ENCODE results near the gene PRXL2A. TPM values are rescaled to one million over a fixed set of nuclear protein-coding genes. Genes with fewer than 3 reads are reported as not detected.
A peak's percentile ranks its signal among the peaks of the same experiment; 100 is the strongest.

The PRXL2A gene
- total RNA-seq, 1 donor from 2014 or later: 33.3 TPM

DNA sequence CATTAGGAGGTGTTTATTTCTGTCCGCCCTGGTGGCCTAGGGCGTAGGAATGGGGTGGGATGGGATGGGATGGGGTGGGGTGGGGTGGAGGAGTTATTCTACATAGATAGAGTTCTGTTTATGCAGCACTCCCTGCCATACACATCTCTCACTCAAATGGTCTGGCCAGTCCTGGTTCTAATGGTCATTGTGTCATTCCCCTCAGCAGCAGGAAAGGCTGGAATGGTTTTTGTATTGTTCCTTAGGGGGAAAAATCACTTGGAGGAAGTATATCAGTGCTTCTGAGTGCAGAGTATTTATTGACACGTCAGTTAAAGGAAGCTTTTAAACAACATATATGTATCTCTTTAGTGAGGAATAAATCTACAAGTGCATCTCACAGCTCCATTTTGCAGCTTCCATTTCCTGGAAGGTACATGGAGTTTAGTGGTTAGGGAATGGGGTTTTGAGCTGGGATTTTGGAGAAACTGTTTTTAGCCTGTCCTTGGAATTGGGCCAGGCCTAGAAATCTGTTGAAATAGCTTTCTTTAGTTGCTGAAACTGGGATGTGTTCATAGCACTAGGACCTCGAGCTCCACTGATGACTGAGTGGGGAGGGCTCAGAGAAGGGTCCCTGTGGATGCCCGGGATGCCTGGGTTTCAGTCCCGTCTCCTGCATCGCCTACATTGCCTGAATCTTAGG lies 54.1 kb downstream of the PRXL2A start:
- H3K36me3 ChIP-seq: peaks cover 15% of the 10 kb centered on the region
- peak overlapping the region; percentile 81 for H3K27ac ChIP-seq
- intact Hi-C loops (cut with DNase I): no loop called here
- ATAC-seq (no peak), DNase-seq (no peak)
- H3K4me1 ChIP-seq: peaks cover 100% of the 10 kb centered on the region
- TF ChIP-seq, protein P1, sequence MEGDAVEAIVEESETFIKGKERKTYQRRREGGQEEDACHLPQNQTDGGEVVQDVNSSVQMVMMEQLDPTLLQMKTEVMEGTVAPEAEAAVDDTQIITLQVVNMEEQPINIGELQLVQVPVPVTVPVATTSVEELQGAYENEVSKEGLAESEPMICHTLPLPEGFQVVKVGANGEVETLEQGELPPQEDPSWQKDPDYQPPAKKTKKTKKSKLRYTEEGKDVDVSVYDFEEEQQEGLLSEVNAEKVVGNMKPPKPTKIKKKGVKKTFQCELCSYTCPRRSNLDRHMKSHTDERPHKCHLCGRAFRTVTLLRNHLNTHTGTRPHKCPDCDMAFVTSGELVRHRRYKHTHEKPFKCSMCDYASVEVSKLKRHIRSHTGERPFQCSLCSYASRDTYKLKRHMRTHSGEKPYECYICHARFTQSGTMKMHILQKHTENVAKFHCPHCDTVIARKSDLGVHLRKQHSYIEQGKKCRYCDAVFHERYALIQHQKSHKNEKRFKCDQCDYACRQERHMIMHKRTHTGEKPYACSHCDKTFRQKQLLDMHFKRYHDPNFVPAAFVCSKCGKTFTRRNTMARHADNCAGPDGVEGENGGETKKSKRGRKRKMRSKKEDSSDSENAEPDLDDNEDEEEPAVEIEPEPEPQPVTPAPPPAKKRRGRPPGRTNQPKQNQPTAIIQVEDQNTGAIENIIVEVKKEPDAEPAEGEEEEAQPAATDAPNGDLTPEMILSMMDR (IDR thresholded peaks at IDR 0.05): no peak
- no peaks in the 10 kb centered on the region for H3K27me3 ChIP-seq (ENCODE audit: low read depth)
- H3K9me3 ChIP-seq: no peaks in the 10 kb centered on the region
- H3K4me3 ChIP-seq: peak overlapping the region; percentile 14

DNA sequence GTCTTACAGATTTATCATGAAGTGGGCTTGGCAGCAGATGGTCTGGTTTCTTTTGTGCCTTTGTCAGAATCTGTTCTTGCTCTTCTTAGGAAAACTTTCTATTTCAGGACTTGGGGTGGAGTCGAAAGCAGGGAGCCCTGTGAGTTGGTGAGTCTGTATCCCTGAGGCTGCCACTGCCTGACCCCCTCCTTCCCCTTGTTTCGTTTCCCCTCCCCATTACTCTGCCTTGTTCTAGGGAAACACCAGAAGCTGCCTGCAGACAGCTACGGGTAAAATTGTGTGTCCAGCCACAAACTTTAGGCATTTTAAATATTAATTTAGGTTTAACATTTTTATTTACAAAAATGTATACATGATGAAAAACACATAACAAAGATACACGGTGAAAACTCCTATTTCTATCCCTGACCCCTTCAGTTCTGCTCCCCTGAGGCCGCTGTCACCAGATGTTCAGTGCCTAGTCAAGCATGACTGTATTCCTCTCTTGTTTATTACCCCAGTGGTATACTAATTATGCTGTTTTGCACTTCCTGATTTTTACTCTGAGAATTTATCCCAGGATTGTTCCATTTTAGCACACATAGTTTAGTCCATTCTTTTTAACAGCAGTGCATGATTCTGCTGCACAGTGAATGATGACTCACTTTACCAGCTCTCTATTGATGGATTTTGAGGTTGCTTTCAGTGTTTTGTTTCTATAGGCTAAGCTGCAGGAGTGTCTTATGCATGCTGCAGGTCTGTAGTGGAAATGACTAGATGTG lies 54.8 kb downstream of the PRXL2A start:
- no peaks in the 10 kb centered on the region for H3K9me3 ChIP-seq
- H3K27ac ChIP-seq: peak overlapping the region; percentile 81
- H3K27me3 ChIP-seq (ENCODE audit: low read depth): no peaks in the 10 kb centered on the region
- H3K36me3 ChIP-seq: peaks cover 10% of the 10 kb centered on the region
- peaks cover 100% of the 10 kb centered on the region for H3K4me1 ChIP-seq
- TF ChIP-seq, protein P1 (IDR thresholded peaks at IDR 0.05): no peak
- DNase-seq (no peak), ATAC-seq (no peak)
- H3K4me3 ChIP-seq: peak overlapping the region; percentile 14
- intact Hi-C loops (cut with DNase I): no loop called here

DNA sequence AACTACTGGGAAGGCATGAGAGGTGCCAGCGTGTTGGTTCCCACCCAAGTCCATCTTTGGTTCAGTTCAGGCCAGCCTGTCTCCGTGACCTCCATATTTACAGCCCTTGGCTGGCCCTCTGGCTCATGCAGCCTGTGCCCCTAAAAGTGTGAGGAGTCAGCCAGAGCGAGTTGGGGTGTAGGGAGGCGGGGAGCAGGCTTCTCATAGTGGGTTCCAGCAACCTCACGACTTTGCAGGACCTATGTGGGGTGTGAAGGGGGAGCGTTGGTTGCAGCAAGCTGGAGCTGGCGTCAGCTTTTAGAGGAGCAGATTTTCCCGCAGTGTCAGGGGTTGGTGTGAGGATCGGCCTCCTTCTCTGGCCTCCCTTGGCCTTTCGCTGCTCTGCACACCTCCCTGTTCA lies 55.5 kb downstream of the PRXL2A start:
- no peak for DNase-seq
- peak overlapping the region; percentile 81 for H3K27ac ChIP-seq
- H3K4me3 ChIP-seq: peak overlapping the region; percentile 14

DNA sequence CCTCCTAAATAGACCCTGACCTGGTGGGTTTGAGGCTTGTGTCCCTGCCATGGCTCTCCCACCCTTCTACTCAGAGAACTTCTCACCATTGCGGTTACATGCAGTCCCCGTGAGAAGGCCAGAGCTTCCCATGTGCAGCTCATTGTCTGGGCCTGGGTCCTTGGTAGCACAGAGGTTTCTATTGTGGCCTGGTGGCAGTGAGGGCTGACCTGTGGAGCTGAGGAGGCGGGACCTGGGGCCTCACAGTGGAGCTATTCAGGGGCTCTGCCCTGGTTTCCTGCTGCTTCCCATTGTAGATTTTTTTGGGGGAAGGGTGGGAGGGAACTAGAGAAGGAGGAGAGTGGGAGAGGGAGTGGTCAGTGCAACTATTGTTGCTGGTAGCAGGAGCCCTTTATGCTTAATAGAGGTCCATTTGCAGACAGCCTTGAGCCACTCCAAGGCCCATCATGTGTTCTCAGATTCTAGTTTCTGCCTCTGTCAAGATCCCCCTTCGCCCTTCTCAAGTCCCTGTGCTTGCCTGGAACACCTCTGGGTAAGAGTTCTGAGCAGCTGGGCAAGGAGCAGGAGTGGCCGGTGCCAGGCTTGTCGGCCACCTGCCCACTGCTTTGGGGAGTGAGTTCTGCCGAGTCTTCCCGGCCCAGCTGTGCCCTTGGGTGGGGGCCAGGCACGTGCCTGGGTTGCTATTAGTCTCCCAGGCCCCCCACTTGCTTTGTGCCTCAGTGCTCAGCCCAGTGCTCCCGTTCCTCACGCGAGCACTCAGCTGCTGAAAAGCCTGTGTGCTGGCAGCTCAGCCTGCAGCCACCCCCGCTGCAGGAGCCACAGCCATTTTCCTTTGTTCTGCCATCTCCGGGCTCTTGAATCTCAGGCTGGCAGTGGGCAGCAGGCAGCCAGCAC lies 56.5 kb downstream of the PRXL2A start:
- TF ChIP-seq, protein P1 (IDR thresholded peaks at IDR 0.05): no peak
- Histone ChIP-seq H3K36me3 (peaks cover 24% of the 10 kb centered on the region), H3K4me1 (peaks cover 100% of the 10 kb centered on the region), H3K27ac (peak overlapping the region; percentile 81), H3K27me3 (ENCODE audit: low read depth) (no peaks in the 10 kb centered on the region), H3K4me3 (peak overlapping the region; percentile 37), H3K9me3 (no peaks in the 10 kb centered on the region)
- DNase-seq: no peak
- peak in 1 of 2 donors; percentile 2 for ATAC-seq
- intact Hi-C loops (cut with DNase I): no loop called here

More for the DNA sequence above, 55.5 kb downstream of the PRXL2A start:
- Histone ChIP-seq H3K36me3 (peaks cover 16% of the 10 kb centered on the region), H3K4me1 (peaks cover 100% of the 10 kb centered on the region), H3K9me3 (no peaks in the 10 kb centered on the region), H3K27me3 (ENCODE audit: low read depth) (no peaks in the 10 kb centered on the region)
- TF ChIP-seq, protein P1 (IDR thresholded peaks at IDR 0.05): no peak
- intact Hi-C loops (cut with DNase I): no loop called here
- no peak for ATAC-seq

DNA sequence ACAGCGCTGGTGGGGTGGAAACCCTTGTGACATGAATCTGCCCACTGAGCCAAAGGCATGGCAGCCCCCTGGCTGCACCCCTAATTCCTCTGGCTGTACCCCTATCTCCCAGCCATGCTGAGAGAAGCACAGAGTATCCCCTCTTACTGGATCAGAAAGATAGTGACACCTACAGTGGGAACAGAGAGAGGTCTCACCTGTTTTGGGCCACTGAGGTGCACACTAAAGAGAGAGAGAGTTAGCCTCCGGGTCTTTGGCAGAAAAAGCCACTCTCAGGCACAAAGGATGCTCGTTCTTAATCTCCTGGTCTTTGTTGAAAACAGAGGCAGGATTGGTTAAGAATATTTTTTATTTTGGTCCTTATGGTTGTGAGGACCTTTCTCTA lies 57.1 kb downstream of the PRXL2A start:
- intact Hi-C loops (cut with DNase I): no loop called here
- Histone ChIP-seq H3K27me3 (ENCODE audit: low read depth) (no peaks in the 10 kb centered on the region), H3K36me3 (peaks cover 30% of the 10 kb centered on the region), H3K27ac (peak overlapping the region; percentile 81), H3K4me1 (peaks cover 100% of the 10 kb centered on the region), H3K4me3 (peak overlapping the region; percentile 37), H3K9me3 (no peaks in the 10 kb centered on the region)
- ATAC-seq (no peak), DNase-seq (no peak)
- TF ChIP-seq, protein P1 (IDR thresholded peaks at IDR 0.05): no peak
